Neuronal stem cell (in vitro differentiated cells): ENCODE data around the gene FMOD.

Experiments used
- DNase-seq: peaks from one replicate; pipeline ENCODE4 v3.0.0-alpha.2; 2013; ENCODE audit warnings: low spot score
- H2AFZ ChIP-seq: one replicate; pipeline ENCODE4 v1.6.1; 2013; ENCODE audit warnings: mild to moderate bottlenecking, low read length, inconsistent platforms
- H2AK5ac ChIP-seq: 2 replicates; pipeline ENCODE4 v1.6.1; 2013; ENCODE audit warnings: low read depth, mild to moderate bottlenecking, inconsistent platforms, low read length, moderate library complexity, mixed read lengths
- H2BK120ac ChIP-seq: 2 replicates; pipeline ENCODE4 v1.6.1; 2013; ENCODE audit warnings: low read depth, mild to moderate bottlenecking, inconsistent platforms, low read length, moderate library complexity, mixed read lengths
- H2BK12ac ChIP-seq: one replicate; pipeline ENCODE4 v1.6.1; 2013; ENCODE audit warnings: low read length, inconsistent platforms
- H2BK15ac ChIP-seq: 2 replicates; pipeline ENCODE4 v1.6.1; 2013; ENCODE audit warnings: mild to moderate bottlenecking, low read length, inconsistent platforms, mixed read lengths
- H2BK5ac ChIP-seq: one replicate; pipeline ENCODE4 v1.6.1; 2013; ENCODE audit warnings: inconsistent platforms, mild to moderate bottlenecking, low read length, moderate library complexity
- H3K14ac ChIP-seq: one replicate; pipeline ENCODE4 v1.6.1; 2013; ENCODE audit warnings: low read length, inconsistent platforms
- H3K18ac ChIP-seq: 2 replicates; pipeline ENCODE4 v1.6.1; 2013; ENCODE audit warnings: low read length, inconsistent platforms
- H3K23ac ChIP-seq: 2 replicates; pipeline ENCODE4 v1.6.1; 2013; ENCODE audit warnings: low read depth, mild to moderate bottlenecking, mixed read lengths, low read length, inconsistent platforms; ENCODE audit not compliant: poor library complexity
- H3K27ac ChIP-seq: replicated peaks from 3 replicates; pipeline ENCODE4 v1.5.1; 2013; ENCODE audit warnings: low read length, inconsistent platforms
- H3K27me3 ChIP-seq, 3 experiments: 2 replicates each; pipeline ENCODE4 v1.6.1; 2013; ENCODE audit warnings: low read length in 3 of 3, mild to moderate bottlenecking in 2 of 3, inconsistent platforms in 1 of 3, low read depth in 1 of 3, mixed read lengths in 1 of 3, moderate library complexity in 1 of 3; ENCODE audit not compliant: control insufficient read depth in 3 of 3, insufficient read depth in 3 of 3
- H3K36me3 ChIP-seq, 2 donors: replicated peaks in 1 of 2; 2 replicates each; pipeline ENCODE4 v1.6.1; 2013; ENCODE audit warnings: low read length in 2 of 2; ENCODE audit not compliant: control insufficient read depth in 2 of 2, insufficient read depth in 2 of 2
- H3K4ac ChIP-seq: 2 replicates; pipeline ENCODE4 v1.6.1; 2013; ENCODE audit warnings: inconsistent platforms, mild to moderate bottlenecking, low read length, moderate library complexity
- H3K4me1 ChIP-seq, 2 donors: 1 replicate in 1 of 2; 2 replicates in 1 of 2; pipeline ENCODE4 v1.6.1; 2013; ENCODE audit warnings: low read length in 2 of 2, low read depth in 1 of 2; ENCODE audit not compliant: control insufficient read depth in 2 of 2, insufficient read depth in 1 of 2
- H3K4me2 ChIP-seq: one replicate; pipeline ENCODE4 v1.6.1; 2013; ENCODE audit warnings: mild to moderate bottlenecking, low read length, inconsistent platforms; ENCODE audit not compliant: insufficient read depth, poor library complexity, severe bottlenecking
- H3K4me3 ChIP-seq, 2 donors: 2 replicates each; pipeline ENCODE4 v1.5.1; 2013; ENCODE audit warnings: low read length in 2 of 2, mild to moderate bottlenecking in 2 of 2, inconsistent platforms in 1 of 2, moderate library complexity in 1 of 2
- H3K79me1 ChIP-seq: one replicate; pipeline ENCODE4 v1.6.1; 2013; ENCODE audit warnings: low read depth, mild to moderate bottlenecking, inconsistent platforms, low read length, moderate library complexity
- H3K9ac ChIP-seq: one replicate; pipeline ENCODE4 v1.6.1; 2013; ENCODE audit warnings: mild to moderate bottlenecking, low read depth, low read length, inconsistent platforms; ENCODE audit not compliant: poor library complexity
- H3K9me3 ChIP-seq, 2 donors: replicated peaks in 1 of 2; 2 replicates each; pipeline versions ENCODE3 to v1.6.1; 2013; ENCODE audit warnings: low read length in 2 of 2, mild to moderate bottlenecking in 2 of 2, inconsistent platforms in 1 of 2, low read depth in 1 of 2, mixed read lengths in 1 of 2, moderate library complexity in 1 of 2; ENCODE audit not compliant: control insufficient read depth in 2 of 2, insufficient read depth in 1 of 2
- H4K8ac ChIP-seq: one replicate; pipeline ENCODE4 v1.6.1; 2013; ENCODE audit warnings: low read depth, mild to moderate bottlenecking, inconsistent platforms, low read length, moderate library complexity
- H4K91ac ChIP-seq: one replicate; pipeline ENCODE4 v1.6.1; 2013; ENCODE audit warnings: low read length, low read depth, mild to moderate bottlenecking, inconsistent platforms; ENCODE audit not compliant: poor library complexity
- WGBS, 2 donors: extraction: QIAGEN DNeasy Blood & Tissue Kit; methylation state at CpG; one replicate each; pipeline ENCODE4 v1.1.7; 2013; ENCODE audit warnings: missing lambda C conversion rate in 2 of 2, mixed read lengths in 1 of 2; ENCODE audit not compliant: insufficient read length in 2 of 2, insufficient replicate concordance in 1 of 2; ENCODE audit errors: extremely low coverage in 2 of 2; 5-methylcytosine and 5-hydroxymethylcytosine counted together

FMOD gene

DNA sequence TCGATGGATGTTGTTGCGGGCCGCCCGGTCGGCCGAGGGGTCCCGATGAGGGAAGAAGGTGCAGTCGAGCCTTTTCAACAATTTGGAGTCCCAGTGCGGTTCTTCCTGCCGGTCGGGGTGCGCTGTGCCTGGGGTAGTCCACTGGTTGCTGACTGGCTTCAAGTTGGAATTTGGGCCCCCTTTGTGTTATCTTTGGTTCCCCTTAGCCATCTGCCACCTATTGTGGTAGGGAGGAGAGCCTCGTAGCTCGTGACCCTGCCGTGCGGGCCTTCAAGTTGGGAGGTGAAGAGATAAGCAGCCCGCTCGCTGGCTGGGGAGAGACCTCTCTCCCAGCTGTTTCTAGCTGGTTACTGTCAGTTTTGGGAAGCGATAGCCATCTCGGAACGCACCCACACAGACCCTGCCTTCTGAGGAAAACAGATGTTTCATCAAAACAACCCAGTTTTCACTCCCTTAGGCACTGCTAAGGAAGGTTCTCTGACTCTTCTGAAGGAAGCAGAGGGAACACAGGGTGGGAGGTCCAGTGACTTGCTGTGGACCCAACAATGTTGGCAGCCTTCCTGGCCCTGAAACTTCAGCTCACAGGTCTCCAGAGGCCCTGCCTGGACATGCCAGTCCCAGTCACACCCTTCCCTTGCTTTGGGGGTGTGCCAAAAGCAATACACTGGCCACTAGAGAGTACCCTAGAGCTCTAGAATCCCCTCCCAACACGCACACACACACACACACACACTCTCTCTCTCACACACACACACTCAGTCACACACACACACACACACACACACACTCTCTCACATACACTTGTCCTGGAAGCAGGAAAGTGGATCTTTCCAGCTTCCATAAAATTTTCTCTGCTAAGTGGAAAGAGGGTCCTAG, 44.6 kb downstream of the FMOD start:
- no CpG with 5 or more reads among the region's 22 CpGs for WGBS, 2 donors
- Histone ChIP-seq H3K27ac (no peak overlapping the region), H3K9ac (peak overlapping the region; percentile 98), H2BK120ac (peak overlapping the region; percentile 11), H3K4me3 (peak overlapping the region; percentile 89 to 98), H3K79me1 (peaks cover 17% of the 10 kb centered on the region), H2BK15ac (peak overlapping the region; percentile 91), H3K27me3 (peaks cover 0 to 27% (median 10%) of the 10 kb centered on the region in 3 experiments), H3K14ac (peak overlapping the region; percentile 89), H3K23ac (peak overlapping the region; percentile 96), H3K18ac (peak overlapping the region; percentile 99), H2AK5ac (peak overlapping the region; percentile 51), H3K4me2 (peak overlapping the region; percentile 74), H3K4me1 (peaks cover 24 to 27% of the 10 kb centered on the region in 2 donors), H4K91ac (no peak overlapping the region), H3K36me3 (peaks cover 9 to 38% of the 10 kb centered on the region in 2 donors), H2BK5ac (peak overlapping the region; percentile 93), H2AFZ (peak overlapping the region; percentile 91), H2BK12ac (no peak overlapping the region), H3K9me3 (no peaks in the 10 kb centered on the region), H4K8ac (no peak overlapping the region), H3K4ac (peak overlapping the region; percentile 79)
- no peak for DNase-seq

GRCh38 chr1:203305809-203306088, 45.2 kb downstream of the FMOD start:
- H3K4me2 ChIP-seq: peak overlapping the region; percentile 74
- peaks cover 17% of the 10 kb centered on the region for H3K79me1 ChIP-seq
- H3K4ac ChIP-seq: peak overlapping the region; percentile 79
- peak overlapping the region; percentile 91 for H2AFZ ChIP-seq
- H3K36me3 ChIP-seq: peaks cover 7 to 38% of the 10 kb centered on the region in 2 donors
- no peak overlapping the region for H2BK12ac ChIP-seq
- H3K4me1 ChIP-seq: peaks cover 24 to 27% of the 10 kb centered on the region in 2 donors
- peak overlapping the region; percentile 51 for H2AK5ac ChIP-seq
- H3K9ac ChIP-seq: peak overlapping the region; percentile 98
- H3K27ac ChIP-seq: no peak overlapping the region
- H2BK120ac ChIP-seq: peak overlapping the region; percentile 11
- H4K8ac ChIP-seq: no peak overlapping the region
- peak overlapping the region; percentile 93 for H2BK5ac ChIP-seq
- no peaks in the 10 kb centered on the region for H3K9me3 ChIP-seq
- H2BK15ac ChIP-seq: peak overlapping the region; percentile 91
- WGBS, 2 donors: no CpG with 5 or more reads among the region's 21 CpGs
- peak overlapping the region; percentile 89 for H3K14ac ChIP-seq
- DNase-seq: no peak
- peak overlapping the region; percentile 96 for H3K23ac ChIP-seq
- H3K27me3 ChIP-seq: peaks cover 0 to 33% (median 12%) of the 10 kb centered on the region in 3 experiments
- H3K4me3 ChIP-seq: peak overlapping the region; percentile 89 to 98
- no peak overlapping the region for H4K91ac ChIP-seq
- peak overlapping the region; percentile 99 for H3K18ac ChIP-seq

DNA sequence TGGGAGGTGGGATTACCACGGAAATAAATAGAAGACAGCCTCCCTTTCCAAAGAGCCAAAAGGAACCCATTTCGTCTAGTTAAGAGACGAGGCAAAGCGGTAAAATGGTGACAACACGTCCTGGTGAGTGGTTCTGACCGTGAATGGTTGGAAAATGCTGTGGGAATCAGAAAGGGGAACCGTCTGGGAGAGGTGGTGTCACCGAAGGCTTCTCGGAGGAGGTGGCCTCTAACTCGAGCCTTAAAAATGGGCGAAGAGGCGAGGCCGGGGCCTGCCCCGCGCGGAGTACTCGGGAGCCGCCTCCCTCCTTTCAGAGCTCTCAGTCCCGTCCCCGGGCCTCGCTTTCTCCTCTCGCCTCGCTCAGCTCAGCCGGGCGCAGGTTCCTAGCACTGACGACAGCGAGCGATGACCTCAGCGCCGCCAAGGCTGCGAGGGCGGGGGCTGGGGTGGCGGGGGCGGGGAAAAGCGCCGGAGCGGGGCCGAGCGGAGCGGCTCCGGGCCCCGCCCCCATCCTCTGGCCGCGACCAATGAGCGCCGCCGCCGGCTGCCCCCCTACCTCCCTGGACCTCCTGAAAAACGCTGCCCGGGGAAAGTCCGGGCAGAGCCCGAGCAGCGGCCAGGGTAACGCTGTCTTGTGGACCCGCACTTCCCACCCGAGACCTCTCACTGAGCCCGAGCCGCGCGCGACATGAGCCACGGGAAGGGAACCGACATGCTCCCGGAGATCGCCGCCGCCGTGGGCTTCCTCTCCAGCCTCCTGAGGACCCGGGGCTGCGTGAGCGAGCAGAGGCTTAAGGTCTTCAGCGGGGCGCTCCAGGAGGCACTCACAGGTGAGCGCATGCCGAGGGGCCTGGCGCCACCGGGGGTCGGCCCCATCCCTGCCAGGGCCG, 45.8 kb downstream of the FMOD start, which contains the start of gene BTG2:
Gene BTG2 (plus strand): TSS at position 601 of the 890 bp plus-strand sequence. CDS start 88 bp downstream, at position 689.
- Histone ChIP-seq H2BK5ac (peak within 1 kb of the TSS; percentile 93), H2AK5ac (peak within 1 kb of the TSS; percentile 51), H3K27ac (no peak within 1 kb of the TSS), H2AFZ (peak within 1 kb of the TSS; percentile 91), H3K4me1 (peaks cover 24 to 27% of the 10 kb centered on the region in 2 donors), H3K4ac (peak within 1 kb of the TSS; percentile 79), H3K23ac (peak within 1 kb of the TSS; percentile 96), H4K91ac (no peak within 1 kb of the TSS), H3K18ac (peak within 1 kb of the TSS; percentile 99), H2BK12ac (no peak within 1 kb of the TSS), H3K27me3 (peaks cover 0 to 39% (median 12%) of the 10 kb centered on the region in 3 experiments), H3K36me3 (peaks cover 5 to 36% of the 10 kb centered on the region in 2 donors), H3K9me3 (no peaks in the 10 kb centered on the region), H4K8ac (no peak within 1 kb of the TSS), H3K9ac (peak within 1 kb of the TSS; percentile 98), H3K79me1 (peaks cover 17% of the 10 kb centered on the region), H2BK120ac (peak within 1 kb of the TSS; percentile 11), H3K14ac (peak within 1 kb of the TSS; percentile 89), H3K4me3 (peak within 1 kb of the TSS; percentile 89 to 98), H3K4me2 (peak within 1 kb of the TSS; percentile 74), H2BK15ac (peak within 1 kb of the TSS; percentile 91)
- no CpG with 5 or more reads among the region's 79 CpGs for WGBS, 2 donors
- peak; percentile 85 for DNase-seq
